NCI-H1105 (cell line): ENCODE results near the gene C12orf76.
"Not testable (repeated sequence)": the region's sequence is repeated elsewhere in the genome, so short reads cannot be mapped to it uniquely, and the experiment has no call there.

Experiments used
- DNase-seq: peaks from one replicate; lab custom pipeline; 2025; lab: John Stamatoyannopoulos, UW

The C12orf76 gene

DNA sequence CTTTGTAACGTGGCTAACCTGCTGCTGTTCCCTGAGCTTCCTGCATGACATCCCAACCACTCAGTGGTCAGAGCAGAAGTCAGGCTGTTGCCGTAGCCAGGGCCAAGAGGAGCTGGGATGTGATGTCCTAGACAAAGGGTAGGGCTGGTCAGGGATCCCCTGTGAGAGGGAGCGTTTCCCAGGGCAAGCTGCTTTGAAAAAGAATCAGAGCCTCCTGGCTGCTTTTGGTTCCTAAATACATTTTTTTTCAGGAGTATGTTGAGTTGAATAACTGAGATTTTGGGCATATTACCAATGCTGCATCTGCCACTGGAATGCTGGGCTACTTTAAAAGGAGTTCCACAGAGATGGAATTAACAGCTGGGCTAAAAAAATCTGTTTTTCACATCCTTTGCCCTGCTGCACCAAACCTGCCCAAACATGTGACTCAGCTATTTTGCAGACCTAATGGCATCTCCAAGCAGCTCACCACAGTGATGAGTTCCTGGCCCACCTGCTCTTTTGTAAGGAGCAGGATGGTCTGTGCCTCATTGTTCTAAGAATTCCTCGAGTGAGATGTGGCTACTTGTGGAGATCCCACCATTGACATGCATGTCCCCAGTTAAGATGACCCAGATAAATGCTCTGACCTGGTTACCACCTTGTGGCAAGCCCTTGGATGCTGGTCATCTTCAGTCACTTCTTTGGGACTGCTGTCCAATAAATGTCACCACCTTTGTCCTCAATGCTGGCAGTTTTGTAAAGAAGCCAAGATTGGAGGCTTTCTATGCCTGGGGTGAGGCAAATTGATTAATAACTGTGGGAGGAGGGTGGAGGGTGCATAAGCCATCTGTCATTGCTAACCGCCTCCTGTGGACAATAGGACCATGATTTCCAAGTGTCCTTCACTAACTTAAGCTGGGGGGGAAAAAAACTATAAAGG is 25.0 kb downstream of the C12orf76 start:
- no peak for DNase-seq

- DNase-seq: no peak
Measured at GRCh38 chr12:110020956-110021355, 27.4 kb downstream of the C12orf76 start.

DNA sequence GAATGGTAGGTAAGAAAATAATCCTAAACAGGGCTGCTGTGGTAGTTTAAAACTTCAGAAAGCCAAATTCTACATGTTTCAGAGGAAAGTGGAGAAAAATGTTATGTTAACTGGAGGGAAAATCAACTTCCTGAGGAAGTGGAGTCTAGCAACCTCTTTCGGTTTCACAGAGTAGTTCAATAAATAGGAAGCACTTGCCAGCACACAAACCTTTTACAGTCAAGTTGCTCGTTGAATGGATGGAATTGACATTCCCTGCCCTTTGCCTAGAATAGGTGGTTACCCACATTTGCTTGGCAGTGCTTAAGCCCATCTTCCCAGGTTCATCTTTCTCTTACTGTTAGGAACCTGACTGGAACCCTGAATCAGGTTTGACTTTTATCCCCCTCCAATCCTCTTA is 33.2 kb downstream of the C12orf76 start:
- DNase-seq: no peak

DNA sequence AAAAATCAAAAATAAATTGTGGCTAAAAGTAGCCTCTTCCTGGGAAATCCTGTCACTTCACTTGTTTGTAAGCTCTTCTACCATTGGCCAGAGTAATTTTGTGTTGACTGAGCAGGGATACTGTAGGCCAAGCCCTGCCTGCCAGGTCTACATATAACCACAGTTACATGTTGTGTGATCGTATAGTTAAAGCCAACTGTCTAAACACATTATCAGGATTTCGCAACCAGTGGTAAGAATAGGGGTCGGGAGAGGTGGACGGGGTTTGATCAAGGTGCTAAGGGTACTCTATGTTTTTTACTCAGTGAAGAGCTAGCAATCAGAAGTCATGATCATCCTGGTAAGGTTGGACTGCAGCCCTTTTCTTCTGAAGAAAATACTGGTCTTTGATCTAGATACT is 35.7 kb downstream of the C12orf76 start:
- DNase-seq: no peak

DNA sequence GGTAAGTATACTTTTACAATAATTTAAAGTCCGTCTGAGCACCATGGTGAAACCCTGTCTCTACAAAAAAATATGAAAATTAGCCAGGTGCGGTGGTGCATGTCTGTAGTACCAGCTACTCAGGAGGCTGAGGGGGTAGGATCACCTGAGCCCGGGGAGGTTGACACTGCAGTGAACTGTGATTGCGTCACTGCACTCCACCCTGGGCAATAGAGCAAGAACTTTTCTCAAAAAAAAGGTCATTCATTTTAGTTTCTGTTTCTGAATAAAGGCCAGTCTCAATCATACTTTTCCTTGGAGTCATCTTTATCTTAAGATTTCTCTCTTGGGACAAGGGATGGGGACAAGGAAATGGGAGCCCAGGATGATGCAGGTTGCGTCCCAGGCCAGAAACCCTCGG is 36.2 kb downstream of the C12orf76 start:
- no peak for DNase-seq

DNA sequence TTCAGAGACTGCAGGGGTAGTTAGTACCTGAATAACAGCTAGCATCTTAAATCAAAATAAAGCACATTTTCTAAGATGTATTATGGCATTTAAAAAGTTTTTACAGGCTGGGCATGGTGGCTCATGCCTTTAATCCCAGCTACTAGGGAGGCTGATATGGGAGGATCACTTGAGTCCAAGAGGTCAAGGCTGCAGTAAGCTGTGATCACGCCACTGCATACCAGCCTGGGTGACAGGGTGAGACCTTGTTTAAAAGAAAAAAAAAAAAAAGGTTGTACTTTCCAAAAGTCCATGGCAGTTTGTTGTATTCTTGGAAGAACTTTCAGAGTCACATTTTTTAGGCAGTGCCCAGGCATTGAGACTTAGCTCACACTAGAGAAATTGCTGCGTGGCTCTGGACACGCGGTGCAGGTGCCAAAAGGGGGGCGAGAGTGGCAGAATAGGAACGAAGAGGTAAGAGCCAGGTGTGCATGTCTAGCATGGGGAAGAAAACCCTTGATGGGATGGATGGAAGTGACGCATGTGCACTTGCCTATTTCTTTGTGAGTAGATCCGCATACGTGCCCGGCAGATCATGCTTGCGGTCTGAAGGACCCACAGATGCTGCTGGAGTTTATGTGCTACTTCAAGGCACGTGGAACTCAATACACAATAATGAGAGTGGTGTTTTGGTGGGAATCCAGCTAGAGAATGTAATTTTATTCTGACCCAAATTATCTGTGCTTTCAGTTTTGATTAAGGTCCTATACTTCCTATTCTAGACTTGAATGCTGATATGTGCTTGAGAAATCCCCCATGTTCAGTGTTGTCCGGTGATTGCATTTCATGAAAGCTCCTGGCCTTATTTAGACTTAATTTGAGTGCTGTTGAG is 37.2 kb downstream of the C12orf76 start:
- no peak for DNase-seq

- not testable (repeated sequence) for DNase-seq
Measured at GRCh38 chr12:110008681-110009398, 39.5 kb downstream of the C12orf76 start.

DNA sequence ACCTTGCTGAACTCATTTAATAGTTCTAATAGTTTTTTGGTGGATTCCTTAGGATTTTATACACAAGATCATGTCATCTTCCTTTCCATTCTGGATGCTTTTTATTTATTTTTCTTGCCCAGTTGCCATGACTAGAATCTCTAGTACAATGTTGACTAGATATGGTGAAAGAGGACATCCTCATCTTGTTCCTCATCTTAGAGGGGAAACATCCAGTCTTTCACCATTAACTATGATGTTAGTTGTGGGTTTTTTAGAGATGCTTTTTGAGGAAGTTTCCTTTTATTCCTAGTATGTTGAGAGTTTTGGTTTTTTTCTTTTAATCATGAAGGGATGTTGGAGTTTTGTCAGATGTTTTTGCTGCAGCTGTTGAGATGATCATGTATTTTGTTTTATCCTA is 40.4 kb downstream of the C12orf76 start:
- no peak for DNase-seq

- no peak for DNase-seq
Measured at GRCh38 chr12:110006115-110006514, 42.2 kb downstream of the C12orf76 start.

DNA sequence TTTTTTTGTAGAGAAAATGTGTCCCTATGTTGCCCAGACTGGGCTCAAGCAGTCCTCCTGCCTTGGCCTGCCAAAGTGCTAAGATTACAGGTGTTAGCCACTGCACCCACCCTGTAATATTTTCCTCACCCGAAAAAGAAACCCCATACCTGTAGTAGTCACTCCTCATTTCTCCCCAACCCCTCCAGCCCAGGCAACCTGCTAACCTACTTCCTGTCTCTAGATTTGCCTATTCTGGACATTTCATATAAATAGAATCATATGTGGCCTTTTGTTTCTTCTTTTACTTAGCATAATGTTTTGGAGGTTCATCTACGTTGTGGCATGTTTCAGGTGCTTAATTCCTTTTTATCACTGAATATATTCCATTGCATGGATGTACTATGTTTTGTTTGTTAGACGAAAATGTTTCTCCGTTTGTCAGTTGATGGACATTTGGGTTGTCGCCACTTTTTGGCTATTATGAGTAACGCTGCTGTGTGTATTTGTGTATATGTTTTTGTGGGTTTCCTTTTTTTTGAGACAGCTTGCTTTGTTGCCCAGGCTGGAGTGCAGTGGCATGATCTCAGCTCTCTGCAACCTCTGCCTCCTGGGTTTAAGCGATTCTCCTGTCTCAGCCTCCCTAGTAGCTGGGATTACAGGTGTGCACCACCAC is 42.9 kb downstream of the C12orf76 start:
- DNase-seq: no peak

DNA sequence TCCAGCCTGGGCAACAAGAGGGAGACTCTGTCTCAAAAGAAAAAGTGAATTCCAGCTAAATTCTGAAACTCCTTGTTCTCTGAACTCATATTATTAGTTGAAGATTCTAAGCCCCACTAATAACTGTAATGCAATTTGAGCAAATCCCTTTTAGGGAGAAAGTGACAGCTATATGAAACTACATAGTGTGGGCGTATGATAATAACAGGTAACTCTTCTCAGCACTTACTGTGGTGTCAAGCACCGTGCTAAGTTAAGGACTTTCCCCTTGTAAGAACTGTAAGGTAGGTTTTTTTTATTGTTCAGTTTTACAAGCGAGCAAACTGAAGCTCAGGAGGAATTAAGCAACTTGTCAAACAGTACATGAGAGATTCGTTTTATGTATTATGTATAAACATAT is 43.7 kb downstream of the C12orf76 start:
- DNase-seq: no peak

GRCh38 chr12:110002676-110003515 is 45.4 kb downstream of the C12orf76 start:
- no peak for DNase-seq

- DNase-seq: no peak
Measured at GRCh38 chr12:110001596-110001995, 46.7 kb downstream of the C12orf76 start.

DNA sequence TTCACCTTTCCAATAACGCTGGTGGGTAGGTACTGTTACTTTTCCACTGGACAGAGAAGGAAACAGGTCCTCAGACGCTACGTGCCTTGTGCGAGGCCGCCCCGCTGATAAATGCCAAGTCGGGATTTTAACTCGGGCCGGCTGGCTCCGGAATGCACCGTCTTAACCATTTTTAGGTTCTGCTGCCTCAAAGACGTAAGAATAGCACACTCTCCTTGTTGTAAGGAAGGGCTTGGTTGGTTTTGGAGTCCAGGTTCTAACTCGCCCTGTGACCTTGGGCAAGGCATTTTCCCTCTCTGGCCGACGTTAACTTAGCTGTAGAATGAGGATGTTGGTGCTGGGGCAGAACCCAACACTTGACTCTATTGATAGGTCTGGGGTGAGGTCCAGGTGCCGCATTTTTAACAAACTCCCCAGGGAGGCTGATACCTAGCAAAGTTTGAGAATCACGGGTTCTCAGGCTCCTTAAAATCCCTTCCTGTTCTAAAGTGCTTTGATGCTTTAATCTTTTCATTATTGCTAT is 48.3 kb downstream of the C12orf76 start:
- no peak for DNase-seq

- DNase-seq: no peak
Measured at GRCh38 chr12:109999649-109999971, 48.7 kb downstream of the C12orf76 start.

DNA sequence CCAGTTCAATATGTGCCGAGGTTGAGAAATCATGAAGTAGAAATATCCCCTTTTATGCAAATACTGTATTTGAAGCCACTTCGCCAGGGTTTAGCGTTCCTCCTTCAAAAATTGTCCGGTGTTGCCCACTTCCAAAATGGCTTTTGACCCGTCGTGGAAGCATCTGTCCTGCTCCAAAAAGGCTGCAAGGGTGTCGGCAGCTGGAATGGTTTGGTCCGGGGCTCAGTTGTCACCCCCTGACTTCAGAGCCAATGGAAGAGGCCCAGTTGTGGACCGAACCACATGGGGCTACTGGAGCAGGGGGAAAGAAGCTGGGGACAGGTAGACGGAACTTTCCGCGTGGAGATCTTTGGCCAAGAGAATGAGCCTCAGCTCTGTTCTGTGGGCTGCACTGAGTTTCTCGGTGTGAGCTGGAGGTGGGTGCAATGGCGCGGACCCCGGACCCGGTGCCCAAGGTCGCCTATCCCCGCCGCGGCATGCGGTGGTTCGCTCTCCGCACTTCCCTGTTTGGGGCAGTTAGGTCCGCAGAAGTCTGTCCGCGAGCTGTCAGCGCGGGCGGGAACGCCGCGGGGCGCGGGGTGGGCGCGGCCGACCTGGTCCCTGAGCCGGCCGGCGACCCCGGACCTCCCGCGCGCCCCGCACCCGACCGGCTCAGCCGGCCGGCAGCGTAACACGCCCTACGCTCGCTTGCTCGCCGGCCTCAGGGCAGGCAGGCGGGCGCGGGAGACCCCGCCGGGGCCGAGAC is 49.2 kb downstream of the C12orf76 start, which contains the start of gene ANKRD13A:
Gene ANKRD13A, plus strand, starts transcription at position 527 of the 745 bp plus-strand sequence. CDS start 259 bp downstream, outside the sequence.
- DNase-seq: peak; percentile 85

DNA sequence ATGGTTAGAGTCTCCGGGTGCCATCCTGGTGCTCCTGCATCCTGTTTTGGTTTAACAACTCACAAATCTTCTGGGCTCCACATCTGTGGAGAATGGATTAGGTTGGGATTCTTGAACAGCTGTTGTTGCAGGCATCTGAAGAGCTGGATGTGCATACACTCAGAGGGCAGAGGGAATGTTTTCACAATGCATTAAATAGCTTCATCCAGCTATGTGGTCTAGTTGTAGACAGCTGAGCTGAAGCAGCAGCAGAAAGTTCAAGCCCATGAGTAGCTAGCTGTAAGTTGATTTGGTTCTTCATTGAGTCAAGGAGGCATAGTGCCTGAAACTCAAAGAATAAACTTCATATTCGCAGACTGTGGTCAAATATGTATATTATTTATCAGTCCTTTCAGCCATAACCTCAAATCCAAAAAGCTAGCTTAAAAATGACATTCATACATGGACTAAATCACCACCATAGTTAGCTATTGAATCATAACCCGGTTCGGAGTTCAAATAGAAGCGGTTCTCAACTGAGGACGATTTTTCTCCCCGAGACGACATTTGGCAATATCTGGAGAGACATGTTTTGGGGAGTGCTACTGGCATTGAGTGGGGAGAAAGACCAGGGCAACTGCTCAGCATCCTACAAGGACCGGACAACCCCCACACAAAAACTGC is 50.0 kb downstream of the C12orf76 start:
- no peak for DNase-seq

GRCh38 chr12:109997393-109997792 is 50.9 kb downstream of the C12orf76 start:
- DNase-seq: no peak

GRCh38 chr12:109996483-109996853 is 51.9 kb downstream of the C12orf76 start:
- DNase-seq: no peak
